HepG2 (cell line): ENCODE measurements around the gene ZNF234. TPM values are rescaled to one million over a fixed set of nuclear protein-coding genes. Genes with fewer than 3 reads are reported as not detected.

Source experiments
- FOXK2 ChIP-seq: fragments of 450-650 bp; IDR thresholded peaks from 2 replicates; pipeline ENCODE4 v1.6.1; 2016
- HES4 ChIP-seq: sonication (generic); formaldehyde crosslinking; IDR thresholded peaks from 2 replicates; pipeline ENCODE4 v1.9.0; 2021; ENCODE audit warnings: mild to moderate bottlenecking, missing genetic modification reagents, borderline replicate concordance
- HNRNPLL ChIP-seq: fragments of 200-400 bp; formaldehyde crosslinking; IDR thresholded peaks from 2 replicates; pipeline ENCODE4 v1.6.1; 2017; ENCODE audit warnings: mild to moderate bottlenecking, low read depth, low read length; ENCODE audit not compliant: poor library complexity, severe bottlenecking
- HOXA7 ChIP-seq: sonication (generic); formaldehyde crosslinking; IDR thresholded peaks from 2 replicates; pipeline ENCODE4 v1.8.1; 2022; ENCODE audit warnings: mild to moderate bottlenecking, missing genetic modification reagents, moderate library complexity
- KLF13 ChIP-seq: sonication (generic); formaldehyde crosslinking; IDR thresholded peaks from 2 replicates; pipeline ENCODE4 v1.4.0; 2020; ENCODE audit warnings: mild to moderate bottlenecking, missing genetic modification reagents
- LCORL ChIP-seq, 2 experiments: fragments of 450-650 bp in 1 of 2; sonication (generic) in 1 of 2; formaldehyde crosslinking in 1 of 2; IDR thresholded peaks; 2 replicates each; pipeline versions ENCODE4 v1.5.0 to v1.6.1; 2017 to 2020; ENCODE audit warnings: antibody characterized with exemption in 1 of 2, missing genetic modification reagents in 1 of 2
- MTA1 ChIP-seq: sonication (generic); formaldehyde crosslinking; IDR thresholded peaks from 2 replicates; pipeline ENCODE4 v1.4.0; 2020; ENCODE audit warnings: missing genetic modification reagents, mild to moderate bottlenecking, borderline replicate concordance
- NFYC ChIP-seq: IDR thresholded peaks from 2 replicates; pipeline ENCODE4 v1.6.1; 2016; ENCODE audit warnings: missing genetic modification reagents, missing compliant biosample characterization
- RAD21 ChIP-seq: fragments of 450-650 bp; formaldehyde crosslinking; IDR thresholded peaks from 2 replicates; pipeline ENCODE4 v1.5.0; 2020; ENCODE audit warnings: mild to moderate bottlenecking
- RCOR2 ChIP-seq: IDR thresholded peaks from 2 replicates; pipeline ENCODE4 v1.6.1; 2016; ENCODE audit warnings: missing biosample characterization, missing genetic modification reagents
- REPIN1 ChIP-seq: sonication (generic); formaldehyde crosslinking; IDR thresholded peaks from 2 replicates; pipeline ENCODE4 v1.8.0; 2022; ENCODE audit warnings: missing genetic modification reagents, low read depth, mild to moderate bottlenecking, borderline replicate concordance
- RXRA ChIP-seq: sonication (generic); formaldehyde crosslinking; IDR thresholded peaks from 2 replicates; pipeline ENCODE4 v1.5.1; 2020; ENCODE audit warnings: missing genetic modification reagents
- SALL1 ChIP-seq: sonication (generic); formaldehyde crosslinking; IDR thresholded peaks from 2 replicates; pipeline ENCODE4 v1.8.0; 2022; ENCODE audit warnings: mild to moderate bottlenecking, missing genetic modification reagents
- SNAI1 ChIP-seq: sonication (generic); formaldehyde crosslinking; IDR thresholded peaks from 2 replicates; pipeline ENCODE4 v1.5.0; 2020; ENCODE audit warnings: mild to moderate bottlenecking, missing genetic modification reagents, borderline replicate concordance
- TBX2 ChIP-seq: sonication (generic); formaldehyde crosslinking; IDR thresholded peaks from 2 replicates; pipeline ENCODE4 v1.5.0; 2020; ENCODE audit warnings: missing genetic modification reagents, mild to moderate bottlenecking, borderline replicate concordance
- TEAD2 ChIP-seq: sonication (generic); formaldehyde crosslinking; IDR thresholded peaks from 2 replicates; pipeline ENCODE4 v1.9.0; 2021; ENCODE audit warnings: missing genetic modification reagents
- YEATS2 ChIP-seq: sonication (generic); formaldehyde crosslinking; IDR thresholded peaks from 2 replicates; pipeline ENCODE4 v1.4.0; 2020; ENCODE audit warnings: missing genetic modification reagents, borderline replicate concordance
- ZFYVE20 ChIP-seq: sonication (generic); formaldehyde crosslinking; IDR thresholded peaks from 2 replicates; pipeline ENCODE4 v1.8.0; 2023; ENCODE audit warnings: low read depth, mild to moderate bottlenecking, moderate library complexity, missing genetic modification reagents, borderline replicate concordance
- ZNF253 ChIP-seq: sonication (generic); formaldehyde crosslinking; IDR thresholded peaks from 2 replicates; pipeline ENCODE4 v1.8.0; 2022; ENCODE audit warnings: mild to moderate bottlenecking, missing genetic modification reagents, borderline replicate concordance
- ZNF33B ChIP-seq: sonication (generic); formaldehyde crosslinking; IDR thresholded peaks from 2 replicates; pipeline ENCODE4 v1.5.1; 2020; ENCODE audit warnings: mild to moderate bottlenecking, missing genetic modification reagents
- ZNF446 ChIP-seq: sonication (generic); formaldehyde crosslinking; IDR thresholded peaks from 2 replicates; pipeline ENCODE4 v1.5.0; 2020; ENCODE audit warnings: mild to moderate bottlenecking, missing genetic modification reagents
- ZNF552 ChIP-seq: sonication (generic); formaldehyde crosslinking; IDR thresholded peaks from 2 replicates; pipeline ENCODE4 v1.9.0; 2022; ENCODE audit warnings: missing genetic modification reagents, mild to moderate bottlenecking, borderline replicate concordance
- ZNF766 ChIP-seq: sonication (generic); formaldehyde crosslinking; IDR thresholded peaks from 2 replicates; pipeline ENCODE4 v1.5.0; 2020; ENCODE audit warnings: missing genetic modification reagents, borderline replicate concordance
- ZNF841 ChIP-seq: sonication (generic); formaldehyde crosslinking; IDR thresholded peaks from 2 replicates; pipeline ENCODE4 v1.8.1; 2023; ENCODE audit warnings: missing genetic modification reagents, borderline replicate concordance
- ZSCAN21 ChIP-seq: sonication (generic); formaldehyde crosslinking; IDR thresholded peaks from 2 replicates; pipeline ENCODE4 v1.8.0; 2022; ENCODE audit warnings: mild to moderate bottlenecking, missing genetic modification reagents, moderate library complexity, borderline replicate concordance
- polyA plus RNA-seq, 8 experiments: library from polyadenylated mRNA; depleted of rRNA in 3 of 8; stranded (reverse) in 7 of 8; unstranded in 1 of 8; fragments of >200 nt; fragmentation: Illumina TruSeq in 4 of 8; extraction: Trizol in 4 of 8; gene quantifications; 2 replicates each; pipeline versions ENCODE4 v1.2.1 to v1.2.3, GENCODE V29; 2011 to 2016; ENCODE audit warnings: low read depth in 4 of 8, missing spikeins in 1 of 8, mixed read lengths in 1 of 8; ENCODE audit not compliant: insufficient read depth in 1 of 8
- total RNA-seq, 5 experiments: library from RNA; depleted of rRNA; stranded (reverse); fragments of >200 nt; fragmentation: Illumina TruSeq; extraction: Trizol; gene quantifications; 2 replicates each; pipeline ENCODE4 v1.2.3, GENCODE V29; 2016; ENCODE audit warnings: low read depth in 1 of 5
- TF ChIP-seq, protein P1 (sequence below): IDR thresholded peaks from 2 replicates; pipeline ENCODE4 v1.6.1; 2016; ENCODE audit warnings: mild to moderate bottlenecking
- TF ChIP-seq, protein P2 (sequence below): IDR thresholded peaks from 2 replicates; pipeline ENCODE4 v1.6.1; 2016; ENCODE audit warnings: low read depth, borderline replicate concordance
- TF ChIP-seq, protein P3 (sequence below): sonication (generic); formaldehyde crosslinking; IDR thresholded peaks from 2 replicates; pipeline ENCODE4 v1.5.1; 2020; ENCODE audit warnings: missing genetic modification reagents, mild to moderate bottlenecking, borderline replicate concordance

The ZNF234 gene
- total and polyA plus RNA-seq, 2 of the 13 experiments (the other 11 are each of a cell fraction or from before 2014, with no cell fraction given) = 3.5 to 11.2 TPM

DNA sequence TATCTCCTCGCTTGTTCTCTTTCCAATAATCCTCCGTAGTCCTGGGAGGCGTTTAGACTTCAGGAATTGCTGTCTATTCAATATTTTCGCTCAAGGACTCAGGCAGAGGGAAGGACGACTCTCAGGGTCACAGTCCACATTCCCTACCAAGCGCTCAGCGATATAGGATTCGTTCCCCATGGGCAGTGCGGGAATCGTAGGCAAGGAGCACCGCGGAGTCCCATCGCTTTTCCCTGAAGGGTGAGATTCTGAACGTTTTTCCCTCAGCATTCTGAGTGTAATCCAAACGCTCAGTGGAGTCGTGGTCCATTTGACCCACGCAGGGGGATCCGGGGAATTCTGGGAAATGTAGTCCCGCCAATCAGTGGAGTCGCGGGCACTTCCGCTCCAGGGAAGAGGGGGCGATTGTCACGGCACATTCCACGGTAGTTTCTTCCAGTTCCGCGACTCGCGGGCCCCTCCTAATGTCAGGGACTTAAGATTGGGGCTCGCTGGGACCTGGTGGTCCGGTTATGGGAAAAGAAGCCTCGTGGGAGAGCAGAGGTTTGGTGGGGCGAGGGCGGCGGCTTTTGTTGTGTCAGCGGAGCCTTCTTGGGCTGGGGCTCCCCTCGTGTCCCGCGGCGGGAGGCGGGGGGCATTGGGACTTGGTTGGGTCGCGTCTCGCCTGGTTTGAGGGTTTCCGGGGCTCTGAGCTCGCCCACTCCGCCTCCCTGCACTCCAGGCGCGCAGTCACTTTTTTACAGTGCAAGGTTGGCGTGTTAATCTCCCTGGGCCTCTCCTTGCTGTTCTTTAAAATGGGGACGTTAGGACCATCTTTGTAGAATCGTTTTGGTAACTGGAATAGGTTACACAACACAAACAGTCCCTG lies at the start of gene ZNF234 (continued):
- TF ChIP-seq, protein P1, sequence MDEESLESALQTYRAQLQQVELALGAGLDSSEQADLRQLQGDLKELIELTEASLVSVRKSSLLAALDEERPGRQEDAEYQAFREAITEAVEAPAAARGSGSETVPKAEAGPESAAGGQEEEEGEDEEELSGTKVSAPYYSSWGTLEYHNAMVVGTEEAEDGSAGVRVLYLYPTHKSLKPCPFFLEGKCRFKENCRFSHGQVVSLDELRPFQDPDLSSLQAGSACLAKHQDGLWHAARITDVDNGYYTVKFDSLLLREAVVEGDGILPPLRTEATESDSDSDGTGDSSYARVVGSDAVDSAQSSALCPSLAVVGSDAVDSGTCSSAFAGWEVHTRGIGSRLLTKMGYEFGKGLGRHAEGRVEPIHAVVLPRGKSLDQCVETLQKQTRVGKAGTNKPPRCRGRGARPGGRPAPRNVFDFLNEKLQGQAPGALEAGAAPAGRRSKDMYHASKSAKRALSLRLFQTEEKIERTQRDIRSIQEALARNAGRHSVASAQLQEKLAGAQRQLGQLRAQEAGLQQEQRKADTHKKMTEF (CRISPR knock-in tag) = peak; percentile 70
- TF ChIP-seq HNRNPLL (peak; percentile 64), ZNF253 (no peak), ZNF841 (no peak), HOXA7 (CRISPR knock-in tag) (no peak), ZSCAN21 (no peak), RXRA (0 out of 2 replicates have a peak, but pooled peaks have one; percentile 7), SALL1 (CRISPR knock-in tag) (peak; percentile 67), FOXK2 (no peak), MTA1 (CRISPR knock-in tag) (no peak; the same call in 1 of the 2 replicates), NFYC (CRISPR knock-in tag) (peak; percentile 43; the same call in 1 of the 2 replicates), RAD21 (no peak), KLF13 (CRISPR knock-in tag) (no peak), HES4 (CRISPR knock-in tag) (no peak), REPIN1 (CRISPR knock-in tag) (no peak), SNAI1 (CRISPR knock-in tag) (no peak), ZNF766 (no peak), LCORL (IDR thresholded peaks at IDR 0.05) (no peak), LCORL (CRISPR knock-in tag; IDR thresholded peaks at IDR 0.05) (no peak), ZFYVE20 (CRISPR knock-in tag) (no peak), YEATS2 (peak; percentile 67; the same call in 1 of the 2 replicates), ZNF552 (CRISPR knock-in tag) (no peak), TEAD2 (CRISPR knock-in tag) (no peak), TBX2 (CRISPR knock-in tag) (0 out of 2 replicates have a peak, but pooled peaks have one; percentile 33), ZNF33B (no peak), RCOR2 (CRISPR knock-in tag) (peak; percentile 74; the same call in 1 of the 2 replicates), ZNF446 (CRISPR knock-in tag) (peak; percentile 18; the same call in 1 of the 2 replicates)
- TF ChIP-seq, protein P2, sequence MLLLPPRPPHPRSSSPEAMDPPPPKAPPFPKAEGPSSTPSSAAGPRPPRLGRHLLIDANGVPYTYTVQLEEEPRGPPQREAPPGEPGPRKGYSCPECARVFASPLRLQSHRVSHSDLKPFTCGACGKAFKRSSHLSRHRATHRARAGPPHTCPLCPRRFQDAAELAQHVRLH (CRISPR knock-in tag) = no peak
- TF ChIP-seq, protein P3, sequence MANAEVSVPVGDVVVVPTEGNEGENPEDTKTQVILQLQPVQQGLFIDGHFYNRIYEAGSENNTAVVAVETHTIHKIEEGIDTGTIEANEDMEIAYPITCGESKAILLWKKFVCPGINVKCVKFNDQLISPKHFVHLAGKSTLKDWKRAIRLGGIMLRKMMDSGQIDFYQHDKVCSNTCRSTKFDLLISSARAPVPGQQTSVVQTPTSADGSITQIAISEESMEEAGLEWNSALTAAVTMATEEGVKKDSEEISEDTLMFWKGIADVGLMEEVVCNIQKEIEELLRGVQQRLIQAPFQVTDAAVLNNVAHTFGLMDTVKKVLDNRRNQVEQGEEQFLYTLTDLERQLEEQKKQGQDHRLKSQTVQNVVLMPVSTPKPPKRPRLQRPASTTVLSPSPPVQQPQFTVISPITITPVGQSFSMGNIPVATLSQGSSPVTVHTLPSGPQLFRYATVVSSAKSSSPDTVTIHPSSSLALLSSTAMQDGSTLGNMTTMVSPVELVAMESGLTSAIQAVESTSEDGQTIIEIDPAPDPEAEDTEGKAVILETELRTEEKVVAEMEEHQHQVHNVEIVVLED (CRISPR knock-in tag) = peak; percentile 83; the same call in 1 of the 2 replicates
